Ovary (tissue), 3 donors: ENCODE measurements around the gene SHC3.

Experiments
- EP300 ChIP-seq: sonication (generic); formaldehyde crosslinking; IDR thresholded peaks from one replicate; pipeline ENCODE4 v1.6.1; 2017; ENCODE audit warnings: antibody characterized with exemption
- POLR2A ChIP-seq: fragments of 450-650 bp; IDR thresholded peaks from one replicate; pipeline ENCODE4 v1.6.1; 2017; ENCODE audit warnings: antibody characterized with exemption, mild to moderate bottlenecking, moderate library complexity
- TF ChIP-seq, protein P1 (sequence below), 3 donors: fragments of 450-650 bp in 2 of 3; fragments of 200-600 bp in 1 of 3; IDR thresholded peaks; one replicate each; pipeline versions ENCODE4 v1.5.1 to v1.8.0; 2016 to 2022; ENCODE audit warnings: antibody characterized with exemption in 3 of 3, mild to moderate bottlenecking in 1 of 3
- donor health status: DM: no; HTN: no; CAD: no.

DNA sequence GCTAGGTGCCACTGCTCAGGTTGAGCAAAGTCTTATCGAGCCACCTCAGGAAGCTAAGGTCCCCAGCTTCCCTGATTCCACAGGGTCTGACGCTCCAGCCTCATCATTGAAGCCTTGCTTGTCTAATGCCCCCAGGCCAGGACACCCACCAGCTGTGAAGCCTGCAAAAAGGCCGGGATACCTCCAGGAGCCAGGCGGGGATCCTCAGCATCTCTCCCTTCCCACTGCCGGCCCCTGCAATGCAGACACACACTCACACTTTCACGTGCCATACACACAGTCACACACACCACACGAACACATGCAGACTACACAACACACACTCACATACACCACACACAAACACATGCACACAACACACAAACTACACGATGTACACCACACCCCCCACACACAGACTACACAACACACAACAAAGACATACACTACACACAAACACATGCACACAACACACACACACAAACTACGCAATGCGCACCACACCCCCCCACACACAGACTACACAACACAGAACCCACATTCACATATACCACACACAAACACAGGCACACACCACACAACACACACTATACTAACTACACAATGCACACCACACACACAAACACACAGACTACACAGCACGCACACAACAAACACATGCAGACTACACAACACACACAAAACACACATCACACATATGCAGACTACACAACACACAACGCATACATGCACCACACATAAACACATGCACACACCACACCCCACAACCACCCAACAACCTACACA is 205.2 kb downstream of the SHC3 start:
- TF ChIP-seq, protein P1, sequence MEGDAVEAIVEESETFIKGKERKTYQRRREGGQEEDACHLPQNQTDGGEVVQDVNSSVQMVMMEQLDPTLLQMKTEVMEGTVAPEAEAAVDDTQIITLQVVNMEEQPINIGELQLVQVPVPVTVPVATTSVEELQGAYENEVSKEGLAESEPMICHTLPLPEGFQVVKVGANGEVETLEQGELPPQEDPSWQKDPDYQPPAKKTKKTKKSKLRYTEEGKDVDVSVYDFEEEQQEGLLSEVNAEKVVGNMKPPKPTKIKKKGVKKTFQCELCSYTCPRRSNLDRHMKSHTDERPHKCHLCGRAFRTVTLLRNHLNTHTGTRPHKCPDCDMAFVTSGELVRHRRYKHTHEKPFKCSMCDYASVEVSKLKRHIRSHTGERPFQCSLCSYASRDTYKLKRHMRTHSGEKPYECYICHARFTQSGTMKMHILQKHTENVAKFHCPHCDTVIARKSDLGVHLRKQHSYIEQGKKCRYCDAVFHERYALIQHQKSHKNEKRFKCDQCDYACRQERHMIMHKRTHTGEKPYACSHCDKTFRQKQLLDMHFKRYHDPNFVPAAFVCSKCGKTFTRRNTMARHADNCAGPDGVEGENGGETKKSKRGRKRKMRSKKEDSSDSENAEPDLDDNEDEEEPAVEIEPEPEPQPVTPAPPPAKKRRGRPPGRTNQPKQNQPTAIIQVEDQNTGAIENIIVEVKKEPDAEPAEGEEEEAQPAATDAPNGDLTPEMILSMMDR (IDR thresholded peaks at IDR 0.05): no peak
- TF ChIP-seq POLR2A (no peak), EP300 (no peak)
